A549 (cell line): ENCODE measurements around the gene FRYL. TPM values are rescaled to one million over a fixed set of nuclear protein-coding genes. Genes with fewer than 3 reads are reported as not detected.

ENCODE experiments used
- ATAC-seq, 2 experiments: fragments of 200-7000 bp in 1 of 2; fragments of >200 bp in 1 of 2; cut with Nextera tagmentation in 1 of 2; cut with Tn5 transposase in 1 of 2; 3 replicates each; pipeline versions ENCODE4 v1.8.0 to v1.9.1; 2018 to 2020; ENCODE audit warnings: mild to moderate bottlenecking in 1 of 2, moderate library complexity in 1 of 2
- CTCF ChIA-PET: fragments of 300-600 bp; sonication (Branson Sonifier 250); formaldehyde crosslinking; extraction: SDS; loops from one replicate; lab custom pipeline; 2021; ENCODE audit warnings: antibody characterized with exemption, inconsistent platforms; lab: Yijun Ruan, JAX
- POLR2A ChIA-PET: fragments of 350-600 bp; formaldehyde crosslinking; extraction: SDS; loops from one replicate; lab custom pipeline; 2021; ENCODE audit warnings: antibody characterized with exemption, inconsistent platforms; lab: Yijun Ruan, JAX
- DNase-seq, 2 experiments: peaks; one replicate each; pipeline versions ENCODE4 v3.0.0 to v3.0.0-alpha.2; 2011 to 2016; ENCODE audit warnings: low read depth in 1 of 2, low spot score in 1 of 2
- FAIRE-seq: peaks from 2 replicates; lab custom pipeline; 2011; peaks lifted over from hg19 to GRCh38; lab: Jason Lieb, UNC
- H3K27ac ChIP-seq, 2 experiments: fragments of >200 bp; sonication (Bioruptor Twin); formaldehyde crosslinking; 3 replicates each; pipeline ENCODE4 v1.5.1; 2016 to 2017
- H3K4me1 ChIP-seq: fragments of >200 bp; sonication (Bioruptor Twin); formaldehyde crosslinking; 3 replicates; pipeline ENCODE4 v1.6.1; 2016
- H3K4me2 ChIP-seq: fragments of >200 bp; sonication (Bioruptor Twin); formaldehyde crosslinking; 3 replicates; pipeline ENCODE4 v1.6.1; 2016
- H3K4me3 ChIP-seq: fragments of >200 bp; sonication (Bioruptor Twin); formaldehyde crosslinking; 3 replicates; pipeline ENCODE4 v1.5.1; 2016
- H3K9me3 ChIP-seq: fragments of >200 bp; sonication (Bioruptor Twin); formaldehyde crosslinking; 3 replicates; pipeline ENCODE4 v1.6.1; 2016
- BHLHE40 ChIP-seq: IDR thresholded peaks from 2 replicates; pipeline ENCODE4 v1.6.1; 2012; ENCODE audit warnings: low read depth, low read length, inconsistent platforms
- CBX2 ChIP-seq: fragments of 200-600 bp; sonication (generic); IDR thresholded peaks from 2 replicates; pipeline ENCODE4 v1.6.1; 2016; ENCODE audit warnings: low read depth, mild to moderate bottlenecking, borderline replicate concordance
- CBX8 ChIP-seq: fragments of 200-600 bp; sonication (generic); IDR thresholded peaks from 2 replicates; pipeline ENCODE4 v1.6.1; 2016
- CEBPB ChIP-seq, 2 experiments: fragments of >200 bp in 1 of 2; sonication (Bioruptor Twin) in 1 of 2; formaldehyde crosslinking in 1 of 2; IDR thresholded peaks; 2 replicates each; pipeline ENCODE4 v1.6.1; 2012 to 2016
- CHD4 ChIP-seq: fragments of 200-600 bp; sonication (generic); IDR thresholded peaks from 2 replicates; pipeline ENCODE4 v1.6.1; 2016; ENCODE audit warnings: antibody characterized with exemption, mild to moderate bottlenecking, borderline replicate concordance
- EP300 ChIP-seq, 2 experiments: fragments of >200 bp; sonication (Bioruptor Twin); formaldehyde crosslinking; IDR thresholded peaks; 2 replicates in 1 of 2; 3 replicates in 1 of 2; pipeline ENCODE4 v1.6.1; 2016 to 2017
- ESRRA ChIP-seq: fragments of 150-350 bp; IDR thresholded peaks from 2 replicates; pipeline ENCODE4 v1.6.1; 2014; ENCODE audit warnings: mild to moderate bottlenecking, low read length, borderline replicate concordance
- FOSL2 ChIP-seq, 2 experiments: fragments of 450-650 bp in 1 of 2; fragments of >200 bp in 1 of 2; sonication (Bioruptor Twin) in 1 of 2; formaldehyde crosslinking; IDR thresholded peaks; 2 replicates each; pipeline versions ENCODE4 v1.5.0 to v1.6.1; 2016 to 2020; ENCODE audit warnings: mild to moderate bottlenecking in 1 of 2, moderate library complexity in 1 of 2
- HOXA7 ChIP-seq: fragments of 250-450 bp; sonication (Bioruptor Pico); IDR thresholded peaks from 2 replicates; pipeline ENCODE4 v1.5.0; 2020; ENCODE audit warnings: mild to moderate bottlenecking, moderate library complexity
- HOXB13 ChIP-seq: fragments of 250-450 bp; sonication (Bioruptor Pico); IDR thresholded peaks from 2 replicates; pipeline ENCODE4 v1.5.0; 2020; ENCODE audit warnings: low read depth, mild to moderate bottlenecking, moderate library complexity
- HOXB5 ChIP-seq: fragments of 250-450 bp; sonication (Bioruptor Pico); IDR thresholded peaks from 2 replicates; pipeline ENCODE4 v1.5.0; 2020; ENCODE audit warnings: mild to moderate bottlenecking, moderate library complexity
- MAZ ChIP-seq: fragments of 150-350 bp; IDR thresholded peaks from 2 replicates; pipeline ENCODE4 v1.6.1; 2014; ENCODE audit warnings: antibody characterized with exemption, low read depth, low read length, borderline replicate concordance
- MYC ChIP-seq: IDR thresholded peaks from 2 replicates; pipeline ENCODE4 v1.6.1; 2012; ENCODE audit warnings: mild to moderate bottlenecking, inconsistent platforms, low read length, improper control_type of control experiment, borderline replicate concordance
- NFE2L2 ChIP-seq: fragments of 150-350 bp; conservative IDR thresholded peaks from 2 replicates; pipeline ENCODE4 v1.6.1; 2014; ENCODE audit warnings: low read length
- RAD21 ChIP-seq, 2 experiments: fragments of >200 bp in 1 of 2; sonication (Bioruptor Twin) in 1 of 2; formaldehyde crosslinking in 1 of 2; IDR thresholded peaks in 1 of 2; conservative IDR thresholded peaks in 1 of 2; 2 replicates in 1 of 2; 3 replicates in 1 of 2; pipeline ENCODE4 v1.6.1; 2012 to 2018; ENCODE audit warnings: inconsistent platforms in 1 of 2
- RFX5 ChIP-seq: fragments of 450-650 bp; IDR thresholded peaks from 2 replicates; pipeline ENCODE4 v1.7.1; 2014; ENCODE audit warnings: antibody characterized with exemption, mild to moderate bottlenecking, moderate library complexity
- RNF2 ChIP-seq: fragments of 200-600 bp; sonication (generic); IDR thresholded peaks from 2 replicates; pipeline ENCODE4 v1.6.1; 2016; ENCODE audit warnings: low read depth, mild to moderate bottlenecking, antibody characterized with exemption, moderate library complexity, borderline replicate concordance
- SREBF2 ChIP-seq: fragments of 450-650 bp; IDR thresholded peaks from 2 replicates; pipeline ENCODE4 v1.6.1; 2014; ENCODE audit warnings: mild to moderate bottlenecking, moderate library complexity
- TFCP2L1 ChIP-seq: fragments of 250-450 bp; sonication (Bioruptor Pico); IDR thresholded peaks from 2 replicates; pipeline ENCODE4 v1.5.0; 2021; ENCODE audit warnings: mild to moderate bottlenecking
- ZC3H11A ChIP-seq: fragments of 450-650 bp; IDR thresholded peaks from 2 replicates; pipeline ENCODE4 v1.6.1; 2014; ENCODE audit warnings: antibody characterized with exemption, mild to moderate bottlenecking
- ZFP36 ChIP-seq: fragments of 450-650 bp; IDR thresholded peaks from 2 replicates; pipeline ENCODE4 v1.6.1; 2014; ENCODE audit warnings: borderline replicate concordance; ENCODE audit not compliant: partially characterized antibody
- ZNF302 ChIP-seq: fragments of 250-450 bp; sonication (Bioruptor Pico); IDR thresholded peaks from 2 replicates; pipeline ENCODE4 v1.9.0; 2021; ENCODE audit warnings: inconsistent platforms, mild to moderate bottlenecking, moderate library complexity
- WGBS: methylation state at CpG from one replicate; pipeline ENCODE4 v1.1.6; 2017; ENCODE audit errors: missing lambda C conversion rate; 5-methylcytosine and 5-hydroxymethylcytosine counted together
- polyA plus RNA-seq, 4 experiments: library from polyadenylated mRNA; depleted of rRNA in 3 of 4; stranded (reverse); fragments of >200 nt; fragmentation: RNase III in 1 of 4; extraction: RNeasy Plus Mini Kit Qiagen cat#74134 plus additional on column Dnase treatment in 1 of 4; gene quantifications; 2 replicates in 3 of 4; 3 replicates in 1 of 4; pipeline ENCODE4 v1.2.3, GENCODE V29; 2011 to 2017
- TF ChIP-seq, protein P1 (sequence below): fragments of 250-450 bp; sonication (Bioruptor Pico); IDR thresholded peaks from 2 replicates; pipeline ENCODE4 v1.5.0; 2021; ENCODE audit warnings: mild to moderate bottlenecking, moderate library complexity, borderline replicate concordance
- TF ChIP-seq, protein P2 (sequence below): fragments of 150-350 bp; IDR thresholded peaks from 2 replicates; pipeline ENCODE4 v1.6.1; 2014; ENCODE audit warnings: low read depth, mild to moderate bottlenecking, low read length
- TF ChIP-seq, protein P3 (sequence below): fragments of >200 bp; sonication (Bioruptor Twin); formaldehyde crosslinking; IDR thresholded peaks from 3 replicates; pipeline ENCODE4 v1.6.1; 2016

The FRYL gene
- polyA plus RNA-seq, 2 of the 4 experiments (the other 2 are of a cell fraction) = 7.1 to 21.1 TPM

DNA sequence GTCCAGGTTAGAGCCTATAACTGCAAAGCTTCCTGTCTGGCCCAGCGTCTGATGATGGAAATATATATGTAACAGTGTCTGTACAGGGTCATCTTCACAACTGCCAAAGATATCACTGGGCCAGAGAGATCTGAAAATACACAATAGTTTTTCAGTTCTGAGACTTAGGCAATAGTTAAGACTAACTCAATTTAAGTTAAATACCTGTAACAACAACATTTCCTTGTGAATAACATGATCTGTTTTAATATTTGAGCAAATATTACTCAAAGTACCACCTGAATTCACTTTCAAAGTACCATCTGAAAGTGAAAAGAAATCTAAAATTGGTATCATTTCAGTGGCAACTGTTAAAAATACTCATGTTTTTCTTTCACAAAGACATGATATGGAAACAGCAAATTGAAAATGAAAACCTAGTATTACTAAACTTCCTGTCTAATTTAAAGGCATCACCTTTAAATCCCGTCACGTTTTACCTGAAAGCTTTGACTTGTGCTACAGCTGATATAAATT is 280.5 kb downstream of the FRYL start:
- TF ChIP-seq TFCP2L1 (CRISPR knock-in tag) (no peak), ESRRA (no peak), RNF2 (no peak)
- TF ChIP-seq, protein P1, sequence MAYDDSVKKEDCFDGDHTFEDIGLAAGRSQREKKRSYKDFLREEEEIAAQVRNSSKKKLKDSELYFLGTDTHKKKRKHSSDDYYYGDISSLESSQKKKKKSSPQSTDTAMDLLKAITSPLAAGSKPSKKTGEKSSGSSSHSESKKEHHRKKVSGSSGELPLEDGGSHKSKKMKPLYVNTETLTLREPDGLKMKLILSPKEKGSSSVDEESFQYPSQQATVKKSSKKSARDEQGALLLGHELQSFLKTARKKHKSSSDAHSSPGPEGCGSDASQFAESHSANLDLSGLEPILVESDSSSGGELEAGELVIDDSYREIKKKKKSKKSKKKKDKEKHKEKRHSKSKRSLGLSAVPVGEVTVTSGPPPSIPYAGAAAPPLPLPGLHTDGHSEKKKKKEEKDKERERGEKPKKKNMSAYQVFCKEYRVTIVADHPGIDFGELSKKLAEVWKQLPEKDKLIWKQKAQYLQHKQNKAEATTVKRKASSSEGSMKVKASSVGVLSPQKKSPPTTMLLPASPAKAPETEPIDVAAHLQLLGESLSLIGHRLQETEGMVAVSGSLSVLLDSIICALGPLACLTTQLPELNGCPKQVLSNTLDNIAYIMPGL = no peak
- no peak for ATAC-seq
- no peak for FAIRE-seq
- Histone ChIP-seq H3K4me1 (peaks cover 10% of the 10 kb centered on the region), H3K27ac (no peak overlapping the region), H3K4me2 (no peak overlapping the region), H3K4me3 (no peak overlapping the region), H3K9me3 (no peaks in the 10 kb centered on the region)
- POLR2A ChIA-PET = no interaction called here
- 88% methylated on average over 3 of the region's 3 CpGs for WGBS
- DNase-seq = no peak
- CTCF ChIA-PET = no interaction called here

DNA sequence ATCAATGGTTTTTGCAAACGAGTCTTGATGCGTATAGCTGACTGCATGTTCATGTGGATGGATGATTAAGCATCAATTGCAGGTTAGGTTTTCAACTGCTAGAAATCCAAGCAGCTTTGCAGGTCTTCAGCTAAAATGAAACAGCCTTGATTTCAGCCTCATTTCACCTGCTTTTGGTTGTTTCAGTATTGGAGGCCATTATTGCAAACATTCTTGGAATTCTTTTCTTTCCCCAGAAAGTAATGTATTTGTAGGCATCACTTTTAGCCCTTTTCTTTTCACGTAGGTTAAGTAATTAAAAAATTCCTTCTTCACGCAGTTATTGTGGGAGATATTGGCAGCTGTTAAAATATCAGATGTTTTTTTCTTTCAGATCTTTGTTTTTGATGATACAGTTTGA is 281.2 kb downstream of the FRYL start:
- WGBS = 94% methylated on average over 4 of the region's 4 CpGs
- H3K4me2 ChIP-seq = no peak overlapping the region

DNA sequence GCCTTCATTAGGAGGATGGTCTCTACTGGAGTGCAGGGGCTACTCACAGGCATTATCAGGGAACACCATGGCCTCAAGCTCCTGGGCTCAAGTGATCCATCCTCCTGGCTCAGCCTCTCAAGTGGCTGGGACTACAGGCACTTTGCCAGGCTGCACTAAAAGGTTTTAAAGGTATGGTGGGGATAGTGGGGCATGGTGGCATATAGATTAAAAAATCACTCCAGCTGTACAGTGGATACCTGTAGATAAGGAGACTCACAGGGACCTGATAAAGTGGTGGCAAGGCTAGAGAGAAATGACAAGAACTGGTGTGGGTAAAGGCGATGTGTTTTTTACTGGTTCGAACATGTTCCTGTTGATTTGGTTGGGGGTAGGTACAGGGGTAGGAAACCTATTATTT is 284.1 kb downstream of the FRYL start:
- ATAC-seq = no peak
- no peaks in the 10 kb centered on the region for H3K9me3 ChIP-seq
- 91% methylated on average over 2 of the region's 2 CpGs for WGBS
- no peak for FAIRE-seq
- no peak for DNase-seq
- no peak overlapping the region for H3K4me3 ChIP-seq
- POLR2A ChIA-PET = no interaction called here
- H3K27ac ChIP-seq = no peak overlapping the region
- CTCF ChIA-PET = no interaction called here
- H3K4me2 ChIP-seq = no peak overlapping the region
- no peaks in the 10 kb centered on the region for H3K4me1 ChIP-seq
- no peak for TF ChIP-seq ZC3H11A
- TF ChIP-seq ESRRA = no peak
- no peak for TF ChIP-seq FOSL2 (IDR thresholded peaks at IDR 0.05)
- TF ChIP-seq FOSL2 (CRISPR knock-in tag; IDR thresholded peaks at IDR 0.05) = no peak
- no peak for TF ChIP-seq CBX2
- no peak for TF ChIP-seq RAD21 (conservative IDR thresholded peaks at IDR 0.05 in 1 of 2, IDR thresholded peaks at IDR 0.05 in 1 of 2)
- TF ChIP-seq CHD4 = no peak
- TF ChIP-seq, protein P1 = no peak
- TF ChIP-seq ZNF302 = no peak
- TF ChIP-seq HOXB13 (CRISPR knock-in tag) = no peak
- no peak for TF ChIP-seq HOXB5
- TF ChIP-seq, protein P2, sequence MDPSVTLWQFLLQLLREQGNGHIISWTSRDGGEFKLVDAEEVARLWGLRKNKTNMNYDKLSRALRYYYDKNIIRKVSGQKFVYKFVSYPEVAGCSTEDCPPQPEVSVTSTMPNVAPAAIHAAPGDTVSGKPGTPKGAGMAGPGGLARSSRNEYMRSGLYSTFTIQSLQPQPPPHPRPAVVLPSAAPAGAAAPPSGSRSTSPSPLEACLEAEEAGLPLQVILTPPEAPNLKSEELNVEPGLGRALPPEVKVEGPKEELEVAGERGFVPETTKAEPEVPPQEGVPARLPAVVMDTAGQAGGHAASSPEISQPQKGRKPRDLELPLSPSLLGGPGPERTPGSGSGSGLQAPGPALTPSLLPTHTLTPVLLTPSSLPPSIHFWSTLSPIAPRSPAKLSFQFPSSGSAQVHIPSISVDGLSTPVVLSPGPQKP = no peak
- no peak for TF ChIP-seq RNF2
- no peak for TF ChIP-seq NFE2L2

More for the DNA sequence above, 281.2 kb downstream of the FRYL start:
- ATAC-seq = no peak
- DNase-seq = no peak
- CTCF ChIA-PET = no interaction called here
- POLR2A ChIA-PET = no interaction called here
- Histone ChIP-seq H3K27ac (no peak overlapping the region), H3K4me1 (peaks cover 3% of the 10 kb centered on the region; the same call in 2 of the 3 replicates), H3K9me3 (no peaks in the 10 kb centered on the region), H3K4me3 (no peak overlapping the region)
- no peak for FAIRE-seq
- TF ChIP-seq MAZ (no peak), RFX5 (no peak), CEBPB (IDR thresholded peaks at IDR 0.05) (no peak), HOXA7 (no peak), MYC (no peak), ZFP36 (no peak), BHLHE40 (no peak), CBX8 (no peak), EP300 (IDR thresholded peaks at IDR 0.05) (no peak), SREBF2 (no peak)
- TF ChIP-seq, protein P3, sequence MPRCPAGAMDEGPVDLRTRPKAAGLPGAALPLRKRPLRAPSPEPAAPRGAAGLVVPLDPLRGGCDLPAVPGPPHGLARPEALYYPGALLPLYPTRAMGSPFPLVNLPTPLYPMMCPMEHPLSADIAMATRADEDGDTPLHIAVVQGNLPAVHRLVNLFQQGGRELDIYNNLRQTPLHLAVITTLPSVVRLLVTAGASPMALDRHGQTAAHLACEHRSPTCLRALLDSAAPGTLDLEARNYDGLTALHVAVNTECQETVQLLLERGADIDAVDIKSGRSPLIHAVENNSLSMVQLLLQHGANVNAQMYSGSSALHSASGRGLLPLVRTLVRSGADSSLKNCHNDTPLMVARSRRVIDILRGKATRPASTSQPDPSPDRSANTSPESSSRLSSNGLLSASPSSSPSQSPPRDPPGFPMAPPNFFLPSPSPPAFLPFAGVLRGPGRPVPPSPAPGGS = no peak
- TF ChIP-seq, protein P1 = no peak
- TF ChIP-seq, protein P2 = no peak
